HG03571 (cell line): Measurements from ENCODE around the gene NEK11.
"Not testable (repeated sequence)": the region's sequence is repeated elsewhere in the genome, so short reads cannot be mapped to it uniquely, and the experiment has no call there.

Experiments
- ATAC-seq: cut with Tn5 transposase; IDR thresholded peaks from one replicate; pipeline ENCODE4 v1.9.1; 2021; ENCODE audit not compliant: unreplicated experiment

The NEK11 gene

DNA sequence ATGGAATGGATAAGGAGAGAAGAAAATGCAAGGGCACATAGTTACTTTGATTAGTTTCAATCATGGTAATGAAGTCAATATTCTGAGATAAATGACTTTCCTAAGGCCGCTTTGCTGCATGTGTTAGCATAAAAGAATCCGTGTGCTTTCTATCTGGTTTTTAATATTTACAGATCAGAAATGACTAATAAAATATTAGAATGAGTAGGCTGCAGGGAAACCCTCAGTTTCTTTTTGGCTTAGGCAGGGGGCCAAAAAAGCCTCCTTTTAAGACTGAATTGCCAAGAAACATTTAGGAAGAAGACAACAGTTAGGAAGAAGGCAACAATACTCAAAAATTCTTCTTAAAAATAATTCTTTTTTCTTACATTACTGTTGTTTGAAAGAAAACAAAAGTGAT lies 11.6 kb downstream of the NEK11 start:
- no peak for ATAC-seq

DNA sequence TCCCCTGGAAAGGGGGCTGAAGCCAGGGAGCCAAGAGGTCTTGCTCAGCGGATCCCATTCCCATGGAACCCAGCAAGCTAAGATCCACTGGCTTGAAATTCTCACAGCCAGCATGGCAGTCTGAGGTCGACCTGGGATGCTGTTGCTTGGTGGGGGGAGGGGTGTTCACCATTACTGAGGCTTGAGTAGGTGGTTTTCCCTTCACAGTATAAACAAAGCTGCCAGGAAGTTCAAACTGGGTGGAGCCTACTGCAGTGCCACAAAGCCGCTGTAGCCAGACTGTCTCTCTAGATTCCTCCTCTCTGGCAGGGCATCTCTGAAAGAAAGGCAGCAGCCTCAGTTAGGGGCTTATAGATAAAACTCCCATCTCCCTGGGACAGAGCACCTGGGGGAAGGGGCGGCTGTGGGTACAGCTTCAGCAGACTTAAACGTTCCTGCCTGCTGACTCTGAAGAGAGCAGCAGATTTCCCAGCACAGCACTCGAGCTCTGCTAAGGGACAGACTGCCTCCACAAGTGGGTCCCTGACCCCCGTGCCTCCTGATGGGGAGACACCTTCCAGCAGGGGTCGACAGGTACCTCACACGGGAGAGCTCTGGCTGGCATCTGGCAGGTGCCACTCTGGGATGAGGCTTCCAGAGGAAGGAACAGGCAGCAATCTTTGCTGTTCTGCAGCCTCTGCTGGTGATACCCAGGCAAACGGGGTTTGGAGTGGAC lies 15.8 kb downstream of the NEK11 start:
- ATAC-seq: not testable (repeated sequence)

DNA sequence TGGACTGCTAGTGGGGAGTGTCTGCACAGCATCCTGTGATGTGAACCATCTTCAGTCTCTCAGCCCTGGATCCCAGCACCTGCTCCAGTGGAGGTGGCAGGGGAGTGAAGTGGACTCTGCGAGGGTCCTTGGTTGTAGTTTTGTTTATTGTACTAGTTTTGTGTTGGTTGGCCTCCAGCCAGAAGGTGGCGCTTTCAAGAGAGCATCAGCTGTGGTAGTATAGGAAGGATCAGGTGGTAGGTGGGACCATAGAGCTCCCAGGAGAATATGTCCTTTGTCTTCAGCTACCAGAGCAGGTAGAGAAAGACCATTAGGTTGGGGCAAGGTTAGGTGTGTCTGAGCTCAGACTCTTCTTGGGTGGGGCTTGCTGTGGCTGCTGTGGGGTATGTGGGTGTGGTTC lies 20.9 kb downstream of the NEK11 start:
- no peak for ATAC-seq

DNA sequence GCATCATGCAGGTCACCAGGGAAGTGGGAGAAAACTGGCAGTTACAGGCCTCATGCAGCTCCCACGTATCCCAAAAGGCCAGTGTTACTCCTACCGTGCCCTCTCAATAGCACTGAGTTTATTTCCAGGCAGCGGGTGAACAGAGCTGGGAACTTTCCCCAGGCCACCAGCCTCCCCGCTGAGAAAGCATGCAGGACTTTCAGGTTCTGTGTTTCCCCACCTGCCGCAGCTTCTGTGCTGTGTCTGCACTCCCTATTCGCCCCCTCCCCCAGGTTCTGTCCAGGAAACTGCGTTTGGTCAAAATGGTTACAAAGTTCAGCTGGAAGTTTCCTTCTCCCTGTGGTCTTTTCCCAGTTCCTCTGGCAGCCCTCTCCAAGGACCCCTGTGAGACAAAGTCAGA lies 21.4 kb downstream of the NEK11 start:
- no peak for ATAC-seq

DNA sequence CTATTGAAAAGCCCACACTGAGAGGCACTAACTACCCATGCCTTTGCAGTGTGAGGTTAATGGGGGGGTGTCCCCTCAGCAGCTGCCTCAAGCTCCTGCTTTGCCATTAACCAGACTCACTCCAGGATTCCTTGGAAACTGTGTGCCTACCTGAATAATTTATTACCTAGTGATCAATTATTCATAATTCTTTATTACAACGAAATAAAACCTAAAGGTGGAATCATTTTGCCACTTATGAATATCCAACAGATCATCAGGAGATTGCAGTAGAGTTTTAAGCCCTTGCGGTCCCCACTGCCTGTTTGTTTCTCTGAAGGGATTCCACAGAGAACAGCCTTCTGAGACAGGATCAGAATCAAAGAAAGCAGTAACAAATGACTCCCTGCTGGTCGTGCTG lies 23.3 kb downstream of the NEK11 start:
- no peak for ATAC-seq

DNA sequence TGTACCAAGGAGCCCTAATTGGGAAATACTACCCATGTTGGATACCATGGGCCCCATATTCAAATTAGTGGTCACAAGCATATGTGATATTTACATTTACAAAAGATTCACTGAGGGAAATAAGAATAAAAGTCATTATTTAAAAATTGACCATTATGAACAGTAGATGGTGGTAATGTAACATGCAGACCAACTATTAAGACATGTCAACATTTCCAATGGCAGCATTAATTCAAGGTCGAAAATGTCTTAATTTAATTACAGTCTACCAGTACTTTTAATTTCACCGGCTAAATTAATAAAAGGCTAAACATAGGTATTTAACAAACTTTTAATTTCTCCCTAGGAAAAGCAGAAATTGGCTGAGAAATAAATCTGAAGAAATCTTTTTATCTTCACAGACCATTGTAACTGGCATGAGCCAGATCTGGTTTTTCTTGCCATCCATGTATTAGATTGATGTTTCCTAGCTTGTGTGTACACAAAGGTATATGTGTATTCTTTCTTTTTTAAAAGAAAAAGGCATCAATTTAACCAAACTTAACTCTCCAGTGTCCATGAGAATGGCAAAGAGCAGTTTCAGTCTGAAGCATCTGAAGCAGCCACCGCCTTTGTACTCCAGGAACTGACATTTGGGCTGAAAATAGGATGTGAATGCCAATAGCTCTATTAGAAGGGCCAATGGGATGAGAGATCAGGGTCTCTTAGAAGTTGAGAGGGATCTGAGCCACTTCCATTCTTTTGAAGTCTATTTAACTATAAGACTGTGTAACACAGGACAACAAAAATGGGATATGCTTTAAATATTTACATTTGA lies 26.6 kb downstream of the NEK11 start:
- ATAC-seq: no peak

DNA sequence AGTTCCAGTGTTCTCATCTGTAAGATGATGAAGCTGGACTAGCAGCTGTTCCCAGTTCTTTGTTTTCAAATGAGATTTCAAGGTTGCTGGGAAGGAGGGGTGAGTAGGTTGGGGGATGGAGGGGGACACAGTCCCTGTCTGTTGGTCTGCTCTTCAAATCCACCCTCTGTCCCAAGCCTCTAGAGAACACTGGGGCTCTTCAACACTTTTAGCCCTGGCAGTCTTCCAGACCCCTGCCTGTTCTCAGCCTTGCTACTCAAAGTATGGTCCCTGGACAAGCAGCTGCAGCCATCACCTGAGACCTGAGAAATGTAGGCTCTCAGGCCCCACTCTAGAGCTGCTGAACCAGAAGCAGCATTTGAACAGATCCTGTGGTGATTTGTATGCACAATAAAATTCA lies 41.3 kb downstream of the NEK11 start:
- ATAC-seq: no peak

DNA sequence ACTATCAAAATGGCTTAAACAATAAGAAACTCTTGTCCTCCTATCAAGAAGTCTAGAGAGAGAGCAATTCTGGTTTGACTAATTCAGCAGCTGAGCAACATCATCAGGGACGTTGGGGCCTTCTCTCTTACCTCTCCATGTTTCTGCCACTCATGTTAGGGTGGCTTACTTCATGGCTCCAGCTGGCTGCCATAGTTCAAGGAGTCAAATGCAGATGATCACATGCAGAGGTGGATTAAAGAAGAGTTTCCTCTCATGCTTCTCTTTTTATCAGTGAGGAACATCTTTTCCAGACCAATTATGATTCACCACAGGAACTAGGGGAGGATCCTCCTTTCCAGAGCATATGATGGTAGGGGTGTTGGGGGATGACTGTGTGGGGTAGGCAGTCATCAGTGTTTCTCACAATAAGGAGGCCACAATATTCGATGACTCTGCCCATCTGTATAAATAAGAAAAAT lies 45.5 kb downstream of the NEK11 start:
- no peak for ATAC-seq

DNA sequence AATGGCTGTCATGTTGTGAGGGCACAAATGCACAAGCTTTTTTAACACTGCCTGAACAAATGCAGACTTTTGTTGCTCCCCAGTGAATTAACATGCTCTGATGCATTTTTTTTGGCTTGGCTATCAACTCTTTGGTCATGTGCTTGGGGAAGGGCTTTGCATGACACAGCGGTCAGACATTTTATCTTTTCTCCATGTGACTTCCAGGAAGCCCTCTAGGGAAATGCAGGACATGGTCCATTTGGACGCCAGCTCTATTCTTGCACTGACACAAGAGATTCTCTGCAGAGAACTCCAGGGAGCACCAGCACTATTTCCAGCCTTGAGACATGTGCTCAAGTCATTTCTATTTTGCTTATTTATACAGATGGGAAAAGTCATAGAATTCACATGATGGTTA lies 46.2 kb downstream of the NEK11 start:
- no peak for ATAC-seq

DNA sequence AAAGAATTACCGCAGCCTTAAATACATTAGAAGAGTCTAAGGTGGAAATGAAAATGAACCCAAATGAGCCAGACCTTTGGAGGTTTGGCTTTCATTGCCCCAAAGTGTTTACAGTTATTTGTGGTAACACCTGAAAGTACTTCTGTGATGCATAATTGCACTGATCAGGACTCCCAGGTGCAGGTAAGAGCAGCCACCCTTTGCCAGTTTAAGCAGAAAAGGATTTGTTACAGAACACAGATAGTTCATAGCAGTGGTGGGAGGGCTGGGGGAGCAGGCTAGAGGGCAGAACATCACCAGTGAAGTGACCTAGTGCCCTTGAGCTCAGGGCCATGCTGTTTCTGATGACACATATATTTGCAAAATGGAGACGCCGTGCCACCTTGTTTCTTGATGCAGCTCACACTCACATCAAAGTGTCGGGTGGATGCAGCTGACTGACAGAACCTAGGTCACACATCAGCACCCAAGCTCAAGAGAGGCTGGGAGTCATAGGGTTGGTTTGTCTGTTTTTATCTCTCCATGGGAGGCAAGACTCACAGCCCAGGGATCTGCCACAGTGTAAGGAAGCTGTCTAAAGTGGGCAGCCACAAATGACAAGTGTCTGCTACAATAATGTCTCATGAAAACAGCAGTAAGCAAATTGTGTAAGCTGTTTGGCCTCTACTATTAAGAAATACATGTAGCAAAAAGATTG lies 49.1 kb downstream of the NEK11 start:
- ATAC-seq: no peak

DNA sequence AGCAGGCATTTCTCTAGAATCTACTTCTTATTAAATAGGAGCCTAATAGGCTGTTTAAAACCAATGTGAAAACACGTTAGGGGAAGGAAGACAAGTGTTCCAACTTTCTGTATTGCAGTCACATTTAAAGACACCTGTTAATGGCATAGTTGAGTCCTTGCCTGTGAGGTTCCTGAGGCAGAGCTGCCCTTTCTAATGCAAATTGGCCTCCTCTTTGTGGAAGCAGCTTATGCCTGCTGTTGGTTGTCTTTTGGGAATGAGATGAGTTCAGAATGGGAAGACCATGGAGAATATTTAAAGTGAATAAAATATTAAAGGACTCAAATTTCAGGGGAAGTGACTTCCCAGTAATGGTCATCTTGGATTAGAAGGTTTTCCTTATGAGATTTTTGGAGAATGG lies 51.2 kb downstream of the NEK11 start:
- no peak for ATAC-seq

DNA sequence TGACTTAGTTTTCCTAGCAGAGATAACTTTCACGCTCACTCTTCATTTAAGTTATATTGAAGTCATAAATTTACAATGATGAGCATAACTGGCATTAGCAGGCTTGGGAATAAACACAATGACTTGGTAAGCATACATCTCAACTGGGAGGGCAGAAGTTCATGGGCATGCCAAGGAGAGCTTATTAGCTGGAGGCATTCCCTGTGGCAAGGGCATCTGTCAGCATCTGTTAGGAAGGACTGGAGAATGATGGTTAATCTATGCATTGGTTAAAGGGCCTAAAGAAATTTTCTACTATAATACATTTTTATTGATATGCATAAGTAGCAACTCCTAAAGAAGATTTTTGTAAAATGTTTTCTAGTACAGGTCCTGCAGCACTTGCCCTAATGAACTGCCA lies 52.4 kb downstream of the NEK11 start:
- ATAC-seq: no peak

DNA sequence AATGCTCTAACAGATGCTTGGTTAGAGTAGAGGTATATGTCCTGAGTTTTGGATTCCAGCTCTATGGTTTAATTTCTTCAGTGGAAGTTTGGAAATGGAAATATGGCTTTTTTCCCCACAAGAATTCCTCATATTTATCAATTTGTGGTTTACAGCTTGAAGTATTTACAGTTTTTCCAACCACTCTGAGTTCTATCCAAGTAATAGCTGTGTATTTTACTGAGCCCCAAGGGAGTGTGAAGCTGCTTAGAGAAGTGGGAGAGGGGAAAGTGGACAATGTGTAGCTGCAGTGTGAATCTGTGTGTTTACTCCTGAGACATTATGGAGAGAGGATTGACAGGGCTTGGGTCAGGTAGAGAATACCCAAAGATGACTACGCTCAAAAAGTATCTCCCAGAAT lies 54.5 kb downstream of the NEK11 start:
- ATAC-seq: no peak

DNA sequence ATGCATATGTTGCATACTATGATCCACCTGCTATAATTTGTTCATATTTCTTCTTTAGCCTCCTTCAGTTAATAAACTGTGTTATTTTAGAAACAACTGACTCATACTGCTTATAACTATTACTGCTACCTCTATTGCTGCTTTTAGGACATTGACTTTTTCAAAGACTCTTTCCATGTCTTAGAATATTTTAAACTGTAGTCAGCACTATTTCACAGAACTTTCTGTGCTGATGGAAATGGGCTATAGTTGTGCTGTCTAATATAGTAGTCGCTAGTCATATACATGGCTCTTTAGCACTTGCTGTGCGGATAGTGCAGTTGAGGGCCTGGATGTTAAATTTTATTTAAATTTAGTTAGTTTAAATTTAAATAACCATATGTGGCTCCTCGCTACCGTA lies 55.6 kb downstream of the NEK11 start:
- no peak for ATAC-seq

DNA sequence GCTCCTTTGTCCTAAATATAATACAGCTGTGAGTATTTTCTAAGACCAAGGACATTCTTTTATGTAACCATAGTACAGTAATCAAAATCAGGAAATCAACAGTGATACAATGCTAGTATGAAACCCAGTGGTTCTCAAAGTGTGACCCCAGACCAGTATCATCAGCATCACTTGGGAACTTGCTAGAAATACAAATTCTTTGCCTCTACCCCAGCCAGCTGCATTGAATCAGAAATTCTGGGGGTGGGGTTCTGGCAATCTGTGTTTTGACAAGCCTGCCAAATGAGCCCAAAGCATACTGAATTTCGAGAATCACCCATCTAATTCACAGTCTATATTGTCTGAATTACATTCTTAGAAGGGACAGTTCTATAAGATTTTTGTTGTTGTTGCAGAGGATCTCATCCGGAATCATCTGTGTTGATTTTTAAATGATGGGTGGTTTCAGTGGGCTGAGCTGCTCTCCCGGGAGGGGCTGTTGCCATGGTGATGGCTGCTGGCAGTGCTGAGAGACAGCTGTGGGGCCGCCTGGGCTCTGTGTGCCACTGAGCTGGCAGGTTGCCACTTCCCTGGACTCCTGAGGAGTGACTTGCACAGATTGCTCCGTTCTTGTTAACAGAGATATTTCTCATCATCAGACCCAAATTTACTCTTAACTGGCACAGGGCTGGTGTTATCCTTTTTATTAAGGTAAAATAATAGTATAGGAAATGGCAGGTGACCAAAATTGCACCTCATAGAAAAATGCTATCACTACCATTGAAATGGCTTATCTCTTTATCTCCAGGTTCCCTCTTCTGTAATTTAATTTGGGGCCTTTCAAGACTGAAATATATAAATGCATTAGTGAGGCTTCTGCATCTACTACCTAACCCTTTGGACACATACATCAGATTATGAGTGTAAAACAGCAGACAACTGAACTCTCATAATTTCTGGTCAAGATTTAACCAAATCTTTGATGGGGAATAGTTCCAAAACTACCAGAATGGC lies 56.5 kb downstream of the NEK11 start:
- no peak for ATAC-seq

DNA sequence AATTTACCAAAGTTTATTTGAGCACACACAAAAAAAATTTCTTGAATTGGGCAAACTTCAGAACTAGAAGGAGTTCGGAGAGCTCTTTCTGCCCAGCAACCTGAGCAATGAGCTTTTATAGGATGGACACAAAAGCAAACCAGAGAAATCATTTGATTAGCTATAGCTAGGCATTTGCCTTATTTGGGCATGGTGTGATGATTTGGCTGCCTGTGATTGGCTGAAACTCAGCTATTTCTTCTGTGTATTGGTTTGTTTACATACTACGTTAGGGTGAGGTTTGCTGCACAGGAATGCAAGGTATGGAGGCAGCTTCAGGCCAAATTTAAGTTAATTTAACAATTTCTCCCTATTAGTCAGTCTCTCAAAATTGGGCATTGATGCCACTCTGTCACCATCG lies 65.1 kb downstream of the NEK11 start:
- no peak for ATAC-seq

DNA sequence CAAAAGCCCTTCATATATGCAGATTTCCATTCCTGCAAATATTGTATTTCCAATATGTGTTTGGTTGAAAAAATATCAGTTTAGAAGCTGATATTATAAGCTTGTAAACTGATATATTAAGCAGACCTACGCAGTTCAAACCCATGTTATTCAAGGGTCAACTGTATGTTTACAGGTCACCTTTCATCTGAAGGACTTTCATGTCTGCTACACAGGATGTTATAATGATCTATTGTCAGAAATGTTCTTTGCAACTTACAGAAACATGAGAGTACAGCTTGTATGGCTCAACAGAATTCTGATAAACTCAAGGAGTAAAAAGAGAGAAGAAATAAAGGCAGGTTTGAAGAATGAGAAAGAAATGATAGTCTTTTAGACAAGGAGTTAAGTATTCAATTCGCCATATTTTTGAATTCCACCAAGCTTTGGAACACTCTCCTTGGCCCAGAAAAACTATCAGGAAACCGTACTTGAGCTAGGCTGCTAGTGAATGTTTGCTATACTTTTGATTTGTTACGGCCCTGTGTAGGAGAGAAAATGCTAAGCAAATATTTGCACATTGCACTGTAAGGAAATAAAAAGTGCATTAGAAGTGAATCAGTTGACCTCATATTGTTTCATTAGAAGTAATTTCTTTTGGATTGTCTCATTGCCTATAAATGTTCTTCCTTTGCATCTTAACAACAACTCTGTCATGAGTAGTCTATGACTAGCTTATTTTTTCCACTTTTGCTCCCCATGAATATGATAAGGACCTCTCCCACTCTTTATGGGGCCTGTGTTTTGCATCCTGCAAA lies 81.2 kb downstream of the NEK11 start:
- no peak for ATAC-seq

DNA sequence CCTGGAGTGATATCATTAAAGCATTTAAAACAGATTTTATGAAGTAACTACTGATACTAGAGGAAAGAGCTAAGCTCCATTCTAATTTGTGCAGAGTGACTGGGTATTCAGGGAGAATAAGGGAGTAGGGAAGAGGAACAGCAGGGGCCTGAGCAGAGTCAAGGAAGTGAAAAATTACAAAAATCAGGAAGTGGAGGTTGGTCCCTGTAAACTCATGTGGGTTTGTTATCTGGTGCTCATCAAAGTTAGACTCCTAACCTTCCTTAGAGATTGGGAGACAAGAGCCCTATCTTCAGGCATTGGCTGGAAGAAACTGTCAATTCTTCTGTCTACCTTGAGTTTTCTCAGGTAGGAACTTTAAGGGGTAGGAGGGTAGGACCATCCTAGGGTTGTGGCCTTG lies 82.5 kb downstream of the NEK11 start:
- ATAC-seq: no peak

DNA sequence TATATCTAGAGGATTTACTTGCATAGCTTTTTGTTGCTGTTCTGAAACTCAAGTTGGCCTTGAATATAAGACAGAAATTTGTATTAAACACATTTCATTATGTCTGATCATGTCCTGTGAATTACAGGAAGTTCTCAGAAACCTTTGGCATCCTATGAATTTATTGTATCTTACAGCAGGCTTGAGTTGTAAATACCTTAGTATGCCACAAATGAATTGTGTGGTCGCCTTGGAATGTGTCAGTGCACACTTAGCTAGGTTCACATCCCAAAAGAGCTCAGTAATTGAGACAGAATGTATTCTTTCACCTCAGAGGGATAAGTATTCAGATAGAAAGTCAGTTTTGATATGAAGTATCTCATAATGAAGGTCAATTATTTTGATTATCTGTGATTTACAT lies 83.4 kb downstream of the NEK11 start:
- no peak for ATAC-seq

DNA sequence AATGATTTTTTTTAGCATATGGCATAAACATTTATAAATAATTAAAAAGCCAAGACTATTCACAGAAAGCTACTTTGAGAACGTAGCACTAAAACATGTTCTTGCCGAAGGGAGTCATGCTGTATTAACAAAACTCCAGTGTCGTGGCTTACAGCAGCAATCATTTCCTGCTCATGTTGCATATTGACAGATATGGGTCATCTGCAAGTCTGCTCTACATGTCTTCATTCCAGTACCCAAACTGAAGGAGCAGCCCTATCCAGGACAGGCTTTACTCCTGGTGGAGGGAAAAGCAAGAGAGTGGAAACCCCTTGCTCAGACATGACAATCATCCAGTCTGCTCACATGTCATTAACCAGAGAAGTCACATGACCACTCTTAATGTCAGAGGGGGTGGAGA lies 87.6 kb downstream of the NEK11 start:
- no peak for ATAC-seq
